Activated CD8-positive, alpha-beta T cell treated with anti-CD3 and anti-CD28 coated beads for 36 hours (primary cell): Measurements from ENCODE around the gene PLSCR5. TPM values are rescaled to one million over a fixed set of nuclear protein-coding genes. Genes with fewer than 3 reads are reported as not detected.
A peak's percentile ranks its signal among the peaks of the same experiment; 100 is the strongest.

ENCODE experiments used
- ATAC-seq: fragments of 200-7000 bp; cut with Tn5 transposase; one replicate; pipeline ENCODE4 v1.10.0; 2021; ENCODE audit warnings: mild to moderate bottlenecking, moderate library complexity
- CTCF ChIA-PET: fragments of 350-600 bp; sonication (Branson Sonifier 250); formaldehyde crosslinking; loops from one replicate; lab custom pipeline; 2021; ENCODE audit warnings: antibody characterized with exemption; lab: Charles Lee
- POLR2A ChIA-PET: fragments of 350-600 bp; sonication (Branson Sonifier 250); formaldehyde crosslinking; loops from one replicate; lab custom pipeline; 2021; ENCODE audit warnings: antibody characterized with exemption; lab: Charles Lee
- DNase-seq: peaks from one replicate; pipeline ENCODE4 v3.0.0-alpha.2; 2020
- H3K27ac Mint-ChIP-seq: one replicate; pipeline ENCODE4 v1.8.0; 2021; ENCODE audit warnings: mild to moderate bottlenecking, mixed read lengths
- H3K27me3 Mint-ChIP-seq: one replicate; pipeline ENCODE4 v1.8.0; 2021; ENCODE audit warnings: mixed read lengths
- H3K36me3 Mint-ChIP-seq: one replicate; pipeline ENCODE4 v1.8.0; 2021; ENCODE audit warnings: low read depth, mixed read lengths
- H3K4me1 Mint-ChIP-seq: one replicate; pipeline ENCODE4 v1.8.0; 2021; ENCODE audit warnings: low read depth, mixed read lengths
- H3K4me3 Mint-ChIP-seq: one replicate; pipeline ENCODE4 v1.8.0; 2021; ENCODE audit warnings: mild to moderate bottlenecking, moderate library complexity, mixed read lengths
- H3K9me3 Mint-ChIP-seq: one replicate; pipeline ENCODE4 v1.8.0; 2021; ENCODE audit warnings: mixed read lengths
- intact Hi-C: fragments of 100-400 bp; cut with micrococcal nuclease; formaldehyde crosslinking; loops from one replicate; pipeline ENCODE4 v1.10.0; 2022
- total RNA-seq, 2 experiments: library from RNA; stranded (reverse); gene quantifications; one replicate each; pipeline ENCODE4 v1.2.3, GENCODE V29; 2021
- TF ChIP-seq, protein P1 (sequence below): fragments of 200-600 bp; IDR thresholded peaks from one replicate; pipeline ENCODE4 v1.8.0; 2022; ENCODE audit warnings: antibody characterized with exemption, mild to moderate bottlenecking

Gene PLSCR5
- total RNA-seq, 2 experiments from 2014 or later, result not detected

DNA sequence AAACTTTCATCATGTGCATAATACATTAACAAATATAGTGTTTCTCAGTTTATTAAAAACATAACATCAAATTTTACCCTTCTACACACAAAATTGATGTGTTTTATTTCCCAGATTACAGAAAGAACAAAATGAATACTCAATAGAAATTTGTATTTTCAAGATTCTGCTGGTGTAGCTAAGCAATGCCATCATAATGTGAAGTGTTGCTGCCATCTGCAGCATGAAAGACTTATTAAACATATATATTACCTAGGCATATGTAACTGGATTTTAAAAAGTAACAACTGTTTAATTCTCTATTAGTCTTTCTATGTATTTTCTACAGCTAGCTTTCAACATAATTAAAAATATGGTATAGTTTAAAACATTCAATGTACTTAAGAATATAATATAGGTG lies 27.5 kb downstream of the PLSCR5 start:
- TF ChIP-seq, protein P1, sequence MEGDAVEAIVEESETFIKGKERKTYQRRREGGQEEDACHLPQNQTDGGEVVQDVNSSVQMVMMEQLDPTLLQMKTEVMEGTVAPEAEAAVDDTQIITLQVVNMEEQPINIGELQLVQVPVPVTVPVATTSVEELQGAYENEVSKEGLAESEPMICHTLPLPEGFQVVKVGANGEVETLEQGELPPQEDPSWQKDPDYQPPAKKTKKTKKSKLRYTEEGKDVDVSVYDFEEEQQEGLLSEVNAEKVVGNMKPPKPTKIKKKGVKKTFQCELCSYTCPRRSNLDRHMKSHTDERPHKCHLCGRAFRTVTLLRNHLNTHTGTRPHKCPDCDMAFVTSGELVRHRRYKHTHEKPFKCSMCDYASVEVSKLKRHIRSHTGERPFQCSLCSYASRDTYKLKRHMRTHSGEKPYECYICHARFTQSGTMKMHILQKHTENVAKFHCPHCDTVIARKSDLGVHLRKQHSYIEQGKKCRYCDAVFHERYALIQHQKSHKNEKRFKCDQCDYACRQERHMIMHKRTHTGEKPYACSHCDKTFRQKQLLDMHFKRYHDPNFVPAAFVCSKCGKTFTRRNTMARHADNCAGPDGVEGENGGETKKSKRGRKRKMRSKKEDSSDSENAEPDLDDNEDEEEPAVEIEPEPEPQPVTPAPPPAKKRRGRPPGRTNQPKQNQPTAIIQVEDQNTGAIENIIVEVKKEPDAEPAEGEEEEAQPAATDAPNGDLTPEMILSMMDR, result peak; percentile 70
- ChIA-PET CTCF (interaction anchor here (0.6 to 2.5 kb wide), 17 partner anchors 15 to 513 kb away, joined by 3 to 23 read pairs (median 4); no protein-coding TSS in a partner anchor), POLR2A (no interaction called here)
- H3K9me3 Mint-ChIP-seq, result no peaks in the 10 kb centered on the region
- no peaks in the 10 kb centered on the region for H3K27me3 Mint-ChIP-seq
- no peak for ATAC-seq
- no peak overlapping the region for H3K27ac Mint-ChIP-seq
- no peaks in the 10 kb centered on the region for H3K36me3 Mint-ChIP-seq
- DNase-seq, result peak; percentile 62
- intact Hi-C loops, result loop anchor here (1.0 kb wide), 1 partner anchor 358 kb away; no protein-coding TSS in a partner anchor
- peaks cover 2% of the 10 kb centered on the region for H3K4me1 Mint-ChIP-seq
- no peak overlapping the region for H3K4me3 Mint-ChIP-seq

DNA sequence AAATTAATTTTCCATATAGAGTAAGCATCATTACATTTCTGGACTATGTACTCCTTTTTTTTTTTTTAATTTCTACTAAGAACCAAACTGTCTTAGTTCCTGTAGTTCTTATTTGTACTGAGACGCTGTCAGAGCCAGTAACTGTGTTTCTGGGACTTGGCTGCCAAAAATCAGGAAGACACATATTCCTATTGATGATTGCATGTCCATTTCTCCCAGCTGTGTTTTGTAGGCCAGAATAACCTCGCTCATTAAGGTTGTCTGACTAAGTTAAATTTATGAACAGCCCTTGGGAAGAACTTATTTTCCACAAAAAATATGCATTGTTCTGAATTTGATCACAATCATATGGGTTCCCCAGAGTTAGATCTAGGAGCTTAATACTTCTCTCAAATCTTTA lies 29.5 kb downstream of the PLSCR5 start:
- Mint-ChIP-seq H3K27ac (no peak overlapping the region), H3K9me3 (no peaks in the 10 kb centered on the region), H3K4me3 (no peak overlapping the region), H3K4me1 (no peaks in the 10 kb centered on the region), H3K27me3 (no peaks in the 10 kb centered on the region), H3K36me3 (no peaks in the 10 kb centered on the region)
- ATAC-seq (no peak), DNase-seq (no peak)
- ChIA-PET CTCF (no interaction called here), POLR2A (interaction anchor here (0.6 kb wide), 1 partner anchor 207 kb away, joined by 3 read pairs; no protein-coding TSS in a partner anchor)
- TF ChIP-seq, protein P1, result no peak
- intact Hi-C loops, result no loop called here

DNA sequence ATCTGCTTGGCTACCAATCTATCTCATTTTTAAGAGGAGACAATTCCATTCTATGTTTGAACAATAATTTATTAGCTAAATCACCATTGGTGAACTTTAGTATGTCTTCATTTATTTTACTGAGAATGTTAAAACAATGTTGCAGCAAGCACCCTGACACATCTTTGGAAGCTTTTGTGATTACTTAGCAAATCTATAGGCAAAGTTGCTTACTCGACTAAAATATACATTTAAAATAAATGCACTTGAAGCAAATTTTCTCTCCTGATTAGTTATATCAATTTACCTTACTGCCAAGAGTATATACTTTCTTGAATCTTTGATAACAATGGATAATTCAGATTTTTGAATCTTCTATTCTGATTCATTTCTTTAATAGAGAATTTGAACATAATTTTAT lies 31.0 kb downstream of the PLSCR5 start:
- no peak for DNase-seq
- ChIA-PET POLR2A (no interaction called here), CTCF (interaction anchor here (0.7 kb wide), 1 partner anchor 385 kb away, joined by 3 read pairs; no protein-coding TSS in a partner anchor)
- H3K4me3 Mint-ChIP-seq, result no peak overlapping the region
- H3K27ac Mint-ChIP-seq, result no peak overlapping the region
- no peak for ATAC-seq
- H3K4me1 Mint-ChIP-seq, result no peaks in the 10 kb centered on the region
- H3K9me3 Mint-ChIP-seq, result no peaks in the 10 kb centered on the region
- intact Hi-C loops, result no loop called here
- TF ChIP-seq, protein P1, result no peak
- no peaks in the 10 kb centered on the region for H3K36me3 Mint-ChIP-seq
- no peaks in the 10 kb centered on the region for H3K27me3 Mint-ChIP-seq

DNA sequence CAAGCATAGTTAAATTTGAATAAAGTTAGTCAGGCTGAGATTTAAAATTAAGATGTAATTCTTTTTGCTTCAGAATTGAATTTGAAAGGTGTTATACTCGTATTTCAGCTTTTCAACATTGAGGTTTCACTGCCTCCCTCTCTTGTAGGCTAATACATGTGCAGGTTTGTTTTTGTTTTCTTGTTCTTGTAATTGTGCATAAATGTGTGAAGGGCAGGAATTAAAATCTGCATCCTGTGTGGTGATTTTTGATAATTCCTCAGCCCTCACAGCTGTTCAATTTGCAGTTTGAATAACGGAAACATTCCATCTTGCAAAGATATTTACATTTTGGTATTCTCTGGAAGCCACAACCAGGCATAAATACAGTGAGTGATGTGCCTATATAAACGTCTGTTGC lies 35.8 kb downstream of the PLSCR5 start:
- ATAC-seq (no peak), DNase-seq (no peak)
- POLR2A ChIA-PET, result no interaction called here
- Mint-ChIP-seq H3K27ac (no peak overlapping the region), H3K27me3 (no peaks in the 10 kb centered on the region), H3K36me3 (no peaks in the 10 kb centered on the region), H3K4me1 (no peaks in the 10 kb centered on the region), H3K9me3 (no peaks in the 10 kb centered on the region), H3K4me3 (no peak overlapping the region)
- CTCF ChIA-PET, result interaction anchor here (1.4 to 1.5 kb wide), 2 partner anchors 20 to 351 kb away, joined by 3 read pairs; no protein-coding TSS in a partner anchor
- TF ChIP-seq, protein P1, result no peak
- intact Hi-C loops, result no loop called here

DNA sequence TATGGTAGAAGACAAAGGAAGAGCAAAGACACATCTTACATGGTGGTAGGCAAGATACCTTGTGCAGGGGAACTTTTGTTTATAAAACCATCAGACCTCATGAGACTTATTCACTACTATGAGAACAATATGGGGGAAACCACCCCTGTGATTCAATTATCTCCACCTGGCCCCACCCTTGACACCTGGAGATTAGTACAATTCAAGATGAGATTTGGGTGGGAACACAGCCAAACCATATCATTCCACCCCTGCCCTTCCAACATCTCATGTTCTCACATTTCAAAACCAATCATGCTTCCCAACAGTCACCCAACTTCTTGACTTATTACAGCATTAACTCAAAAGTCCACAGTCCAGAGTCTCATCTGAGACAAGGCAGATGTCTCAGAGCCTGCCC lies 39.0 kb downstream of the PLSCR5 start:
- no peak for ATAC-seq
- ChIA-PET POLR2A (no interaction called here), CTCF (interaction anchor here (1.1 kb wide), 1 partner anchor 23 kb away, joined by 3 read pairs; no protein-coding TSS in a partner anchor)
- H3K4me1 Mint-ChIP-seq, result no peaks in the 10 kb centered on the region
- no peak overlapping the region for H3K4me3 Mint-ChIP-seq
- H3K27ac Mint-ChIP-seq, result no peak overlapping the region
- intact Hi-C loops, result no loop called here
- H3K27me3 Mint-ChIP-seq, result peaks cover 1% of the 10 kb centered on the region
- TF ChIP-seq, protein P1, result no peak
- H3K9me3 Mint-ChIP-seq, result no peaks in the 10 kb centered on the region
- no peak for DNase-seq
- no peaks in the 10 kb centered on the region for H3K36me3 Mint-ChIP-seq
